ENCODE results near the gene YBX1.
"Not testable (repeated sequence)": the region's sequence is repeated elsewhere in the genome, so short reads cannot be mapped to it uniquely, and the experiment has no call there.

YBX1 gene

DNA sequence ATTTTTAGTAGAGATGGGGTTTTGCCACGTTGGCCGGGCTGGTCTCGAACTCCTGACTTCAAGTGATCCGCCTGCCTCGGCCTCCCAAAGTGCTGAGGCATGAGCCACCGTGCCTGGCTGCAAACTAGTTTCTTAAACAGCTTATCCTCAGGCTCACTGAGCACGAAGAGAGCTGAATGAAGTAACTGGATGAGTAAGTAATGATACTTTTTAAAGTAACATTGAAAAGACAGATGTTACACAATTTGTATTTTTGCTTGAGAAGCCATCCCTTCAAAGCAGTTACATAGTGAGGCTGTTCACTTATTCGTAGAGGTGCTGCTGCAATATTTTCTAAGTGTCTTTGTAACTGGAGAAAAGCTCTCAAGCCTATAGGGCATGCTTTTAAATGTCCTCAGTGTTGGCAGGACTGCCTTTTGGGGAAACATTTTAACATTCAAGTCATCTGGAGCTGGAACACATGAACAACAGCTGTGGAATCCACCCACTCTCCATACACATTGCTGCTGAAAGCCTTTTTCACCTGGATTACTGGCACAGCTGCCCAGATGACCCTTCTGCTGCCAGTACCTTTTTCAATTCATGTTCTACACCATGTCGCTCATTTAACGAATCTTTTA, 2.7 kb upstream of the YBX1 start:
- Mint-ChIP-seq H3K9me3 (no peaks in the 10 kb centered on the region), H3K36me3 (ENCODE audit: low read depth) (peaks cover 54% of the 10 kb centered on the region), H3K27me3 (no peaks in the 10 kb centered on the region), H3K4me3 (no peak overlapping the region), H3K4me1 (ENCODE audit: low read depth) (peaks cover 31% of the 10 kb centered on the region), H3K27ac (no peak overlapping the region)
- intact Hi-C loops (cut with micrococcal nuclease), result no loop called here

DNA sequence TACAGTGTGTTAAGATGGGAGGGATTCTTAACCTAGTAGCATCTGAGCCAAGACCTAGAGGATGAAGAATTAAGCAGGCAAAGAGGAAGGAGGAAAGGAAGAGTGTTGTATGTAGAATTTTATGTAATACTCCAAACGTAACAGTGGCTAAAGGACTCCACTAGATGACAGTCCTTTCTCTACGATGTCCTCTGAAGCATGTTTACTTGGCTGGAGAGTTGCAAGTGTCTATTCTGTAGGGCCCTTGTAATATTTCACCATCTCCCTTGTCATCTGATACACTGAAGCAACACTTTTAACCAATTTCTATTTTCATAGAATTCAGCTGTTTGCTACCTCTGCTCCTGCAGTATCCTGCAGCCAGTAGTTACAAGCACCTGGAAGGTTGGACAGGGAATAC, 2.2 kb upstream of the YBX1 start:
- Mint-ChIP-seq H3K36me3 (ENCODE audit: low read depth) (peaks cover 54% of the 10 kb centered on the region), H3K9me3 (no peaks in the 10 kb centered on the region), H3K27me3 (no peaks in the 10 kb centered on the region), H3K4me3 (no peak overlapping the region), H3K27ac (peak overlapping the region; percentile 94), H3K4me1 (ENCODE audit: low read depth) (peaks cover 36% of the 10 kb centered on the region)
- intact Hi-C loops (cut with micrococcal nuclease), result loop anchor here (5.0 kb wide), 1 partner anchor 87 kb away; the partner anchor contains the start of genes C1orf50 and P3H1

DNA sequence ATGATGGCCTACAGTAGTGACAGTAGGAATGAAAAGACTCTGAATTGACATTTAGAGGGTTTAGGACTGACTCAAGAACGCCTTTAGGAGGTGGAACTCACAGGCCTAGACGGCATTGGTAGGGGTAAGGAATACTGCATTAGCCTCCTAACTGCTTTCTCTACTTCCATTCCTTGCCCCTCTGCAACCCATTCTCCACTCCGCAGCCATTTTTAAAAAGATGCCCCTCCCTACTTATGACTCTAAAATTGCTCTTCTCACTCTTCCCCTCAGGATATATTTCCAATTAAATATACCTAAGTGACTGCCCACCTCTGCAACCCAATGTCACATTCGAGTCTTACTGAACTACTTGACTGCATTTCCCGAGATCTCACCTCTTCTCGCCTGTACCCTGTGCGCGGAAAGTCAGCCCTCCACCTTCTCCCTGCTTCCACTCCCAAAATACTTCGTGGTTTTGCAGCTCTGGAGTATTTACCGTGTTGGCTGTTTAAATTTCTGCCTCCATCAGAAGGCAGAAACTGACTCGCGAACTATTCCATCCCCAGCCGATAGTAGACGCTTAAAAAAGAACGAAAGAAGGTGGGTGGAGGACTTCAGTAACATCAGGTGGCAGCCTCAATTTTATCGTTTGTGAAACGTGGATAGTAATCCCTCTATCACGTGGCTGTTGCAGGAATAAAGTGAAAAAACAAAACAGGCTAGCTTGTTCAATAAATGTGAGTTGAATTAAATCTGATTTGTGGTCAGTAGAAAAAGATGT, 1.1 kb upstream of the YBX1 start:
- no peaks in the 10 kb centered on the region for H3K27me3 Mint-ChIP-seq
- peak overlapping the region; percentile 94 for H3K27ac Mint-ChIP-seq
- no peaks in the 10 kb centered on the region for H3K9me3 Mint-ChIP-seq
- peak overlapping the region; percentile 92 for H3K4me3 Mint-ChIP-seq
- peaks cover 43% of the 10 kb centered on the region for H3K4me1 Mint-ChIP-seq (ENCODE audit: low read depth)
- peaks cover 51% of the 10 kb centered on the region for H3K36me3 Mint-ChIP-seq (ENCODE audit: low read depth)
- intact Hi-C loops (cut with micrococcal nuclease), result loop anchor here (5.0 kb wide), 1 partner anchor 86 kb away; the partner anchor contains the start of genes C1orf50 and P3H1

DNA sequence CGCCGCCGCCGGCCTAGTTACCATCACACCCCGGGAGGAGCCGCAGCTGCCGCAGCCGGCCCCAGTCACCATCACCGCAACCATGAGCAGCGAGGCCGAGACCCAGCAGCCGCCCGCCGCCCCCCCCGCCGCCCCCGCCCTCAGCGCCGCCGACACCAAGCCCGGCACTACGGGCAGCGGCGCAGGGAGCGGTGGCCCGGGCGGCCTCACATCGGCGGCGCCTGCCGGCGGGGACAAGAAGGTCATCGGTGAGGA, 193 bp downstream of the YBX1 start:
- Mint-ChIP-seq H3K36me3 (ENCODE audit: low read depth) (peaks cover 48% of the 10 kb centered on the region), H3K4me3 (peak overlapping the region; percentile 92), H3K4me1 (ENCODE audit: low read depth) (peaks cover 54% of the 10 kb centered on the region), H3K27ac (peak overlapping the region; percentile 94)
- intact Hi-C loops (cut with micrococcal nuclease), result loop anchor here (1.0 to 5.0 kb wide), 3 partner anchors 24 to 226 kb away; partner anchors contain the start of genes C1orf50, P3H1, PPCS and PPIH
- not testable (repeated sequence) for H3K9me3 Mint-ChIP-seq, H3K27me3 Mint-ChIP-seq

DNA sequence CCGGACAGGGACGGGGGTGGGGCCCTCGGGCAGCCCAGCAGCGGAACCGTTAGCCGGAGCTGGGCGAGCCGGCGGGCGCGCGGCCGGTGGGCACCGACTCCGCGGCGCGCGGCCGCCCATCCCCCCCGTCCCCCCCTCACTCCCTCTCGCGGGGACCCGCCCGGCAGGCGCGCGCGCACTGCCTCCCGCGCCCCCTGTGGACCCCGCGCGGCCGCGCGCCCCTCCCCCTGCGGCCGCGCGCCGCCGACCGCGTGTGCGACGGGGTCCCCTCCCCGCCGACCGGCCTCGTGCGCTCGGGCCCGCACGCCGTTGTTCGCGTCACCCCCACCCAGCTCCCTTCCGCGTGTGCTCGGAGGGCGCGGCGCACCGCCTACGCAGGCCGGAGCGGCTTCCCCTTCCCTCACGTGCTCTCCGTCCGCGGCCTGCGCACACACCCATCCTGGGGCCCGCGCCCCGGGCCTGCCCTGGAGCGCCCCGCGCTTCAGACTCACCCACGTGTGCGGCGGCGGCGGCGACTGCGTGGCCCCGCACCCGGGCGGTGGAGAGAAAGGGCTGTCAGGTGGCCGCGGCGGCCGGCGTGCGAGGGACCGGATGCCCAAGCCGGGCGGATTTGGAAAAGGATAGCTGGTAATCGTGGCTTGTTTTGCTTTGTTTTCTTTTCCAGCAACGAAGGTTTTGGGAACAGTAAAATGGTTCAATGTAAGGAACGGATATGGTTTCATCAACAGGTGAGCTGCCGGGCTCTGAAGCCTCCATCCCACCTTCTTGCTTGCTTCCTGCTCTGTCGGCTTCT, 717 bp downstream of the YBX1 start:
- no peaks in the 10 kb centered on the region for H3K9me3 Mint-ChIP-seq
- no peaks in the 10 kb centered on the region for H3K27me3 Mint-ChIP-seq
- H3K4me3 Mint-ChIP-seq, result peak overlapping the region; percentile 83
- peaks cover 60% of the 10 kb centered on the region for H3K4me1 Mint-ChIP-seq (ENCODE audit: low read depth)
- intact Hi-C loops (cut with micrococcal nuclease), result loop anchor here (1.0 to 5.0 kb wide), 3 partner anchors 25 to 227 kb away; partner anchors contain the start of genes C1orf50, P3H1, PPCS and PPIH
- peak overlapping the region; percentile 94 for H3K27ac Mint-ChIP-seq
- peaks cover 53% of the 10 kb centered on the region for H3K36me3 Mint-ChIP-seq (ENCODE audit: low read depth)

DNA sequence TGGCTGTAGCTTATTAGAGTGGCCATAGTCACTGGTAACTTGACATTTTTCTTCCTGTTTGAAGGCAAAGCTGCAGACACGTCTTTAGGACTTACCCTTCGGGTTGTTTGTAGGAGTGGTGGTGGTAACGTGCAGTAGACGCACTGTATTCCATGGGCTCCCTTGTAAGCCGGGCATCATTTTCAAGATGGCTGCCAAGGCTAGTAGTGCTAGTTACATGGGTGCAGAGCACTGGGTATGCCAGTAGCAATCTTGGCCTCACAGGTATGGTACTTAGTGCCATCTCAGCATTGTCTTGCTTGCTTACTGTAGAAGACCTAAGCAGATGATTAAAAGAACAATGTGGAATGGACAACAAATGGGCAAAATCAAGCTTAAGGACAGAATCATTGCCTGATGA, 1.9 kb downstream of the YBX1 start:
- Mint-ChIP-seq H3K4me3 (peak overlapping the region; percentile 83), H3K36me3 (ENCODE audit: low read depth) (peaks cover 59% of the 10 kb centered on the region), H3K9me3 (no peaks in the 10 kb centered on the region), H3K4me1 (ENCODE audit: low read depth) (peaks cover 68% of the 10 kb centered on the region), H3K27me3 (no peaks in the 10 kb centered on the region), H3K27ac (no peak overlapping the region)
- intact Hi-C loops (cut with micrococcal nuclease), result loop anchor here (5.0 kb wide), 1 partner anchor 83 kb away; the partner anchor contains the start of genes C1orf50 and P3H1

DNA sequence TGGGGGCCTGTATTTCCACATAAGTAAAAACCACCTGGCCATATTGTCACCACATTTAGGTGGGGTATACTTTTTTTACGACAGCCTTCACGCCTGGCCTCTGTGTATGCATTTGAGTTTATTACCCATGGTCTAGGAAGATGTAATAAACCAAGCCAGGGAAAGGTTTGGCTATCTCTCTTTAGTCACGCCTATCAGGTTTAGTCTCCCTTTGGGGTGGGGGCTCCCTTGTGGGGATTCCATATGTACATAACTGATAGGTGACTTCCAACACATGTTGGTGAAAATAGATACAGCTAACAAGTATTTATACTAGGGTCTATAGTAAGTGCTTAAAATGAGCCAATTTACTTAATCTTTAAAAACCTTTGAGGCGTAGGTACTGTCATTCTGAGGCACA, 4.2 kb downstream of the YBX1 start:
- H3K36me3 Mint-ChIP-seq (ENCODE audit: low read depth), result peaks cover 62% of the 10 kb centered on the region
- H3K4me3 Mint-ChIP-seq, result no peak overlapping the region
- H3K9me3 Mint-ChIP-seq, result no peaks in the 10 kb centered on the region
- H3K4me1 Mint-ChIP-seq (ENCODE audit: low read depth), result peaks cover 53% of the 10 kb centered on the region
- H3K27me3 Mint-ChIP-seq, result no peaks in the 10 kb centered on the region
- intact Hi-C loops (cut with micrococcal nuclease), result no loop called here
- H3K27ac Mint-ChIP-seq, result no peak overlapping the region

DNA sequence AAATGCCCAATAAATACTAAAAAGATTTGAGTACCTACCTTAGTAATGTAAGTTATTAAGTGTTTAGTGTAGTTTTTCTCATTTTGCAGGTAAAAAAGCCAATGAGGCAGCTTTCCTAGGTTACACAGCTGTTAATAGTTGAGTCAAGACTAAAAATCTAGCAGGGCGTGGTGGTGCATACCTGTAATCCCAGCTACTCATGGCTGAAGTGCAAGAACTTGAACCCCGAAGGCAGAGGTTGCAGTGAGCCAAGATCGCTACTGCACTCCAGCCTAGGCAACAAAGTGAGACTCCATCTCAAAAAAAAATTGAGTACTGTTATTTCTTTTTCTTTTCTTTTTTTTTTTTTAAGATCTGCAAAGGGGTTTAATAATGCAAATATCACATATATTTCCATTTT, 7.7 kb downstream of the YBX1 start:
- H3K27me3 Mint-ChIP-seq, result no peaks in the 10 kb centered on the region
- H3K9me3 Mint-ChIP-seq, result no peaks in the 10 kb centered on the region
- intact Hi-C loops (cut with micrococcal nuclease), result no loop called here
- peaks cover 49% of the 10 kb centered on the region for H3K4me1 Mint-ChIP-seq (ENCODE audit: low read depth)
- no peak overlapping the region for H3K4me3 Mint-ChIP-seq
- H3K36me3 Mint-ChIP-seq (ENCODE audit: low read depth), result peaks cover 56% of the 10 kb centered on the region
- no peak overlapping the region for H3K27ac Mint-ChIP-seq

DNA sequence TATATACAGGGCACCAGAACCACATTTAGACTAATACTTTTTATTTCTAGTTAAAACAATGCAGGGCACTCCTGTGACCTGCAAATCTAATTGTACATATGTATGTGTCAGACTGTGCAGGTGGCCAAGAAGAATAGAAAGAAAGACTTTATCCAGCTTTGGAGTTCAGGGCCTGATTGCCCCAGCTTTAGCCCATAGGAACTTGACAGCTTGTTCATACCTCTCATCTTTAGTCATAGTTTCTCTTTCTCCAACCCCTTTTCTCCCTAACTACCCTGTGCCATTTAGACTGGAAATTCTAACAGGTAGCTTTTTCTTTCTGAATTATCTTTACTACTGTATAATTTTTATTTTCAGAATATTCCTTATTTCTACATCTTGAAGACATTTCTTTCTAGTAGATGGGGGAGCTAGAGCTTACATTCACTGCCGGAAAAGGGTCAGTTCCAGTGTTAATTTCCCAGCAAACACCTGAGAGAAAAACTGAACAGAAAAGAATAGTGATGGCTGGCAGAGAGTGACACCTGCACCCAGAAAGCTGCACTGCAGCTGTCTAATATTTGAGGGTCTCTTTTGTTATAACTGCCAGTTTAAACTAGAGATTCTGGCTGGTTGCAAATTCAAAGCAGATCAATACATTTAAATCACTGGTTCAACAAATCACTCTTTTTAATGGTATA, 8.4 kb downstream of the YBX1 start:
- peaks cover 42% of the 10 kb centered on the region for H3K4me1 Mint-ChIP-seq (ENCODE audit: low read depth)
- H3K4me3 Mint-ChIP-seq, result no peak overlapping the region
- intact Hi-C loops (cut with micrococcal nuclease), result no loop called here

DNA sequence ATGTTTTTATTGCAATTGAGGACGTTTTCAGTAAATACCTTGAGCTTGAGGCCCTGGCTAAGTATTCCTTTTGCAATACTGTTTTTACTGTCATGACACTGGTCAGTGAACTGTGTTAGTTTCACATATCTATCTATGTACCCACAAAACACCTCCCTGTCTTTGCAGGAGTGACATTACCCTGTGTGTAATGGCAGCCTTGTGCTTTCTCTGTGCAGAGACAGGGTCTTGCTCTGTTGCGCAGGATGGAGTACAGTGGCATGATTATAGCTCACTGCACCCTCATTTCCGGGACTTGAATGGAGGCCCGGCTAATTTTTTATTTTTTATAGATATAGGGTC, 8.9 kb downstream of the YBX1 start:
- H3K4me3 Mint-ChIP-seq, result no peak overlapping the region
- H3K27ac Mint-ChIP-seq, result no peak overlapping the region

More for the DNA sequence above, 8.4 kb downstream of the YBX1 start:
- Mint-ChIP-seq H3K36me3 (ENCODE audit: low read depth) (peaks cover 56% of the 10 kb centered on the region), H3K9me3 (no peaks in the 10 kb centered on the region), H3K27ac (no peak overlapping the region), H3K27me3 (no peaks in the 10 kb centered on the region)

DNA sequence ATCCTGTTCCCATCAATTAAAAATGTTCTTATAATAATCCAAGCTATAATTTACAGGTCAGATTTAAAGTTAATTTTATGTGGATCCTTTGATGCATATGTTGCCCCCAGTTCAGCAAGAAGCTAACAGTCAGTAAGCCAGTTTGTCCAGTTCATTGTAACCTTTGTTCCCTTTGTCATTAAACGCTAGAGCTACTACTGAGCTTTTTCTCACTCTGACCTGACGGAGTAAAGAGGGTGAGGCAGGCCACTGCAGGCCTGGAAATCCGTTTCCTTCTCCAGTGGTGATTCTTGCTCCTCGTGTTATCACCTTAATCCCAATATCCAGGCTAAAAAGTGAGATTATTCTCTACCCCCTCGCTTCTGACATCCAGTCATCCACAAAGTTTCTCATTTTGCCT, 10.2 kb downstream of the YBX1 start:
- Mint-ChIP-seq H3K36me3 (ENCODE audit: low read depth) (peaks cover 64% of the 10 kb centered on the region), H3K4me1 (ENCODE audit: low read depth) (peaks cover 29% of the 10 kb centered on the region), H3K27ac (no peak overlapping the region), H3K9me3 (no peaks in the 10 kb centered on the region), H3K4me3 (no peak overlapping the region), H3K27me3 (no peaks in the 10 kb centered on the region)
- intact Hi-C loops (cut with micrococcal nuclease), result no loop called here

More for the DNA sequence above, 8.9 kb downstream of the YBX1 start:
- Mint-ChIP-seq H3K4me1 (ENCODE audit: low read depth) (peaks cover 40% of the 10 kb centered on the region), H3K9me3 (no peaks in the 10 kb centered on the region), H3K27me3 (no peaks in the 10 kb centered on the region), H3K36me3 (ENCODE audit: low read depth) (peaks cover 59% of the 10 kb centered on the region)
- intact Hi-C loops (cut with micrococcal nuclease), result no loop called here

DNA sequence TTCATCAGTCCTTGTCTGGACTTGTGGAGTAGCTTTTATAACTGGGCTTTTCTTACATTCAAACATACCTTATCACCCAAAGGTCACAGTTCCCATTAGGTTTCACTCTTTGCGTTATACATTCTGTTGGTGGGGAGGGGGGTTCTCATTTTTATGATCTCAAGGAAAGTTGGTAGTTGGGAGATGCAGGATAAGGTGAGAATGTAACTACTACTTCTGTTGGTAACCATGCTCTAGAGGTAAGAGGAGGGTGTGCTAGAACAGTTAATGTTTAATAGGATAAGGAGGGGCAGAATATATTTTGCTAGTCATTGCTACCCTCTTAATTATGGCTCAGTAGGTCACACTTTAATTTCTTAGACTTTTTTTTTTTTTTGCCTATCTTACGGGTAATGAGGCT, 10.7 kb downstream of the YBX1 start:
- peaks cover 64% of the 10 kb centered on the region for H3K36me3 Mint-ChIP-seq (ENCODE audit: low read depth)

DNA sequence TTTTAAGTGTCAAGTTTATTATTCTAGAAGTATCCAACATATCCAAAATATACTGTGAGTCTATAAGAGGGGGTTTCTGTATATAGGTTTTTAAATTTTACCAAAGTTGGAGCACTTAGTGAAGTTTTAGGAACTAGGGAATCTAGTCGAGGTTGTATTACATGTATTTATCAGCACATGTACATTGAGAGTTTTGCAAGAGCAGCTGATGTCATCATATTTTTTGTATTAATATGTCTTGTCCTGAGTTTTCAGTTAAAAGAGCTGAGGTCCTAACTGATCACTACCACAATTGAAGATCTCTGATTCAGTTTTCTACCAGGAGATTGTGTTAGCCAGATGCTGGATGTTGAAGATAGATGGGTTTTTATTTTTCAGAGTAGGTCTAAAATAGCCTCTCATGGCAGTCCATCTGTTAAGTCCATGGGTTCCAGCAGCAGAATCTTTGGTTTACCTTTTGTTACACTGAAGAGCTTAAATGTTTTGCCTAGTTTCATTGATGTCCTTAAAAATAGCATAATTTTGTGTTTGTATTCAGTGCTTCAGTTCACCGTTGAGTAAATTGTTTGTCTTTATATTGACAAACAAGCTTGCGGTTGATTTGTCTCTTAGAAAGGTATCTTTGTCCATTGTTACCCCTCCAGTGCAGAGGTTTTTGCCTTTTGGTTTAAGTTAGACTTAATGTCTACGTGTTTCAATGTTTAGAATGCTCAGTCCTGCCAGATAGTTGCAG, 16.0 kb downstream of the YBX1 start:
- Mint-ChIP-seq H3K9me3 (no peaks in the 10 kb centered on the region), H3K27me3 (no peaks in the 10 kb centered on the region), H3K4me3 (no peak overlapping the region), H3K36me3 (ENCODE audit: low read depth) (peaks cover 98% of the 10 kb centered on the region), H3K4me1 (ENCODE audit: low read depth) (peaks cover 11% of the 10 kb centered on the region), H3K27ac (no peak overlapping the region)
- intact Hi-C loops (cut with micrococcal nuclease), result no loop called here

More for the DNA sequence above, 10.7 kb downstream of the YBX1 start:
- Mint-ChIP-seq H3K27ac (no peak overlapping the region), H3K4me1 (ENCODE audit: low read depth) (peaks cover 24% of the 10 kb centered on the region), H3K27me3 (no peaks in the 10 kb centered on the region), H3K4me3 (no peak overlapping the region), H3K9me3 (no peaks in the 10 kb centered on the region)
- intact Hi-C loops (cut with micrococcal nuclease), result no loop called here

All from dendritic cell treated with granulocyte-macrophage colony-stimulating factor and Interleukin-4, amounts not matched to agents 40 ng/mL and 50 ng/mL, for 4 days (primary cell).